K562 (cell line): ENCODE results near the gene BSCL2. TPM values are rescaled to one million over a fixed set of nuclear protein-coding genes. Genes with fewer than 3 reads are reported as not detected.
A peak's percentile ranks its signal among the peaks of the same experiment; 100 is the strongest.
"Not testable (repeated sequence)": the region's sequence is repeated elsewhere in the genome, so short reads cannot be mapped to it uniquely, and the experiment has no call there.

Source experiments
- ATAC-seq: fragments of 200-7000 bp; cut with Tn5 transposase; 3 replicates; pipeline ENCODE4 v1.9.1; 2020; ENCODE audit warnings: moderate library complexity
- BruUV-seq: library from RNA; stranded (reverse); fragments of 400-500 nt; replicated peaks from 2 replicates; lab custom pipeline; 2021; lab: Mats Ljungman, UMichigan
- CTCF ChIA-PET: fragments of 300-600 bp; formaldehyde crosslinking; extraction: SDS; loops from one replicate; lab custom pipeline; 2021; ENCODE audit warnings: low intra/inter-chr PET ratio; lab: Yijun Ruan, JAX
- POLR2A ChIA-PET: fragments of 300-600, 350-650 bp; sonication (Branson Sonifier 250); formaldehyde crosslinking; extraction: SDS; loops from one replicate; lab custom pipeline; 2021; ENCODE audit warnings: antibody characterized with exemption, inconsistent platforms; lab: Yijun Ruan, JAX
- DNase-seq, 4 experiments: peaks; one replicate each; pipeline versions ENCODE4 v3.0.0 to v3.0.0-alpha.2; 2011 to 2018; ENCODE audit warnings: low spot score in 3 of 4, mixed read lengths in 3 of 4; ENCODE audit errors: extremely low read depth in 1 of 4
- FAIRE-seq: peaks from 2 replicates; lab custom pipeline; 2011; peaks lifted over from hg19 to GRCh38; lab: Jason Lieb, UNC
- H2AFZ ChIP-seq: 2 replicates; pipeline ENCODE4 v1.6.0; 2011; ENCODE audit warnings: low read depth, low read length, control low read depth, inconsistent platforms
- H3K27ac ChIP-seq: fragments of 200-600 bp; 3 replicates; pipeline ENCODE4 v1.8.0; 2011; ENCODE audit warnings: low read depth, mild to moderate bottlenecking, control low read depth, inconsistent platforms, low read length, moderate library complexity, mixed read lengths; ENCODE audit errors: extremely low read depth
- H3K27me3 ChIP-seq, 2 experiments: fragments of 300-600 bp in 1 of 2; 2 replicates in 1 of 2; 3 replicates in 1 of 2; pipeline versions ENCODE4 v1.6.0 to v1.8.0; 2011; ENCODE audit warnings: inconsistent platforms in 2 of 2, low read length in 2 of 2, mild to moderate bottlenecking in 1 of 2, mixed read lengths in 1 of 2, moderate library complexity in 1 of 2; ENCODE audit not compliant: control insufficient read depth in 2 of 2, insufficient read depth in 2 of 2
- H3K36me3 ChIP-seq: fragments of 300-600 bp; 3 replicates; pipeline ENCODE4 v1.8.0; 2011; ENCODE audit warnings: mild to moderate bottlenecking, low read length, inconsistent platforms; ENCODE audit not compliant: control insufficient read depth, insufficient read depth
- H3K4me1 ChIP-seq, 2 experiments: fragments of 200-600 bp in 1 of 2; replicated peaks in 1 of 2; 2 replicates in 1 of 2; 3 replicates in 1 of 2; pipeline versions ENCODE4 v1.5.1 to v1.8.0; 2011; ENCODE audit warnings: inconsistent platforms in 2 of 2, low read length in 2 of 2, mild to moderate bottlenecking in 1 of 2, mixed read lengths in 1 of 2, moderate library complexity in 1 of 2; ENCODE audit not compliant: control insufficient read depth in 2 of 2, insufficient read depth in 2 of 2
- H3K4me2 ChIP-seq: 2 replicates; pipeline ENCODE4 v1.6.1; 2011; ENCODE audit warnings: low read length, control low read depth, inconsistent platforms, mixed read lengths; ENCODE audit not compliant: insufficient read depth
- H3K4me3 ChIP-seq: fragments of 200-600 bp; sonication (generic), shearing (Covaris generic); 2 replicates; pipeline ENCODE4 v1.5.1; 2016; ENCODE audit warnings: control low read depth, inconsistent platforms
- H3K79me2 ChIP-seq: fragments of 200-600 bp; 3 replicates; pipeline ENCODE4 v1.8.0; 2011; ENCODE audit warnings: low read length, inconsistent platforms; ENCODE audit not compliant: control insufficient read depth, insufficient read depth
- H3K9ac ChIP-seq, 2 experiments: 2 replicates each; pipeline versions ENCODE4 v1.6.0 to v1.6.1; 2011; ENCODE audit warnings: low read depth in 2 of 2, low read length in 2 of 2, control low read depth in 1 of 2, inconsistent platforms in 1 of 2, mild to moderate bottlenecking in 1 of 2, mixed read lengths in 1 of 2; ENCODE audit not compliant: insufficient read depth in 1 of 2
- H3K9me1 ChIP-seq: one replicate; pipeline ENCODE4 v1.6.0; 2011; ENCODE audit warnings: inconsistent platforms, mild to moderate bottlenecking, low read length, moderate library complexity; ENCODE audit not compliant: control insufficient read depth, insufficient read depth
- H3K9me3 ChIP-seq: replicated peaks from 2 replicates; pipeline ENCODE4 v1.5.1; 2011; ENCODE audit warnings: low read depth, low read length, inconsistent platforms; ENCODE audit not compliant: control insufficient read depth, insufficient read depth
- H4K20me1 ChIP-seq: replicated peaks from 2 replicates; pipeline ENCODE4 v1.6.1; 2011; ENCODE audit warnings: low read length, inconsistent platforms, mixed read lengths; ENCODE audit not compliant: control insufficient read depth, insufficient read depth
- WGBS: fragments of 100-300 bp; shearing (Covaris generic); methylation state at CpG from one replicate; pipeline ENCODE4 v1.1.6; 2016; ENCODE audit warnings: low coverage, mixed read lengths; ENCODE audit not compliant: insufficient coverage; ENCODE audit errors: missing lambda C conversion rate; 5-methylcytosine and 5-hydroxymethylcytosine counted together
- in situ Hi-C: fragments of 300-500 bp; cut with MboI; formaldehyde crosslinking; loops from 4 replicates; pipeline ENCODE4 v1.15.0; 2018; ENCODE audit warnings: inconsistent platforms, mixed read lengths
- intact Hi-C: fragments of 100-400 bp; cut with micrococcal nuclease; formaldehyde crosslinking; loops from 2 replicates; pipeline ENCODE4 v1.14.2; 2022
- polyA plus RNA-seq, 8 experiments: library from polyadenylated mRNA; depleted of rRNA in 4 of 8; stranded (reverse) in 5 of 8; unstranded in 3 of 8; fragments of >200 nt; fragmentation: Nextera tagmentation in 2 of 8; fragmentation: Illumina TruSeq in 1 of 8; extraction: Ambion mirVana in 2 of 8; extraction: Trizol in 1 of 8; gene quantifications; 2 replicates each; pipeline versions ENCODE4 v1.2.1 to v1.2.3, GENCODE V29; 2011 to 2014; ENCODE audit warnings: inconsistent platforms in 1 of 8, missing spikeins in 1 of 8
- total RNA-seq, 7 experiments: library from RNA; depleted of rRNA in 6 of 7; stranded (reverse); fragments of >200 nt in 6 of 7; fragmentation: Illumina TruSeq in 2 of 7; extraction: Trizol in 2 of 7; gene quantifications; 2 replicates each; pipeline versions ENCODE4 v1.2.1 to v1.2.3, GENCODE V29; 2011 to 2021; ENCODE audit warnings: low replicate concordance in 1 of 7
- TF ChIP-seq, protein P1 (sequence below): conservative IDR thresholded peaks from 2 replicates; pipeline ENCODE4 v1.6.1; 2011; ENCODE audit warnings: low read depth, mild to moderate bottlenecking, low read length; ENCODE audit not compliant: control insufficient read depth

Gene BSCL2
- total and polyA plus RNA-seq, 9 of the 15 experiments (the other 6 are each of a cell fraction or from before 2014, with no cell fraction given) = 18.9 to 51.7 (median 35.2) TPM

- H4K20me1 ChIP-seq = no peaks in the 10 kb centered on the region
- TF ChIP-seq, protein P1, sequence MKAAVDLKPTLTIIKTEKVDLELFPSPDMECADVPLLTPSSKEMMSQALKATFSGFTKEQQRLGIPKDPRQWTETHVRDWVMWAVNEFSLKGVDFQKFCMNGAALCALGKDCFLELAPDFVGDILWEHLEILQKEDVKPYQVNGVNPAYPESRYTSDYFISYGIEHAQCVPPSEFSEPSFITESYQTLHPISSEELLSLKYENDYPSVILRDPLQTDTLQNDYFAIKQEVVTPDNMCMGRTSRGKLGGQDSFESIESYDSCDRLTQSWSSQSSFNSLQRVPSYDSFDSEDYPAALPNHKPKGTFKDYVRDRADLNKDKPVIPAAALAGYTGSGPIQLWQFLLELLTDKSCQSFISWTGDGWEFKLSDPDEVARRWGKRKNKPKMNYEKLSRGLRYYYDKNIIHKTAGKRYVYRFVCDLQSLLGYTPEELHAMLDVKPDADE = no peak
- no peak overlapping the region for H3K4me3 ChIP-seq
- FAIRE-seq = no peak
- peaks cover 22% of the 10 kb centered on the region for H3K79me2 ChIP-seq
- H3K9ac ChIP-seq = peak overlapping the region in 1 of 2 experiments; percentile 77; a peak in 2 of 4 replicates
- peaks cover 20% of the 10 kb centered on the region; the same call in 1 of the 3 replicates for H3K36me3 ChIP-seq
- no peaks in the 10 kb centered on the region for H3K9me1 ChIP-seq
- WGBS = 94% methylated on average over 14 of the region's 14 CpGs
- no peaks in the 10 kb centered on the region for H3K9me3 ChIP-seq
- no peak overlapping the region for H2AFZ ChIP-seq
- BruUV-seq = no TSS peak
- H3K4me2 ChIP-seq = no peak overlapping the region
- ChIA-PET POLR2A (interaction anchor here (0.8 to 1.8 kb wide), 5 partner anchors 9 to 178 kb away, joined by 3 to 19 read pairs (median 3); partner anchors contain the start of genes HNRNPUL2, POLR2G, TAF6L and TTC9C), CTCF (interaction anchor here (0.7 kb wide), 1 partner anchor 15 kb away, joined by 3 read pairs; no protein-coding TSS in a partner anchor)
- intact Hi-C loops = no loop called here
- no peaks in the 10 kb centered on the region for H3K27me3 ChIP-seq
- ATAC-seq = no peak
- H3K27ac ChIP-seq = no peak overlapping the region
- DNase-seq = no peak
- in situ Hi-C loops = no loop called here
- peaks cover 14 to 28% of the 10 kb centered on the region in 2 experiments; a peak in 4 of 5 replicates for H3K4me1 ChIP-seq
Measured at GRCh38 chr11:62752177-62752785, 45.1 kb upstream of the BSCL2 start.

- H3K27me3 ChIP-seq, H3K27ac ChIP-seq: not testable (repeated sequence)
Measured at GRCh38 chr11:62749931-62750330, 42.7 kb upstream of the BSCL2 start.

More at GRCh38 chr11:62749931-62750330, 42.7 kb upstream of the BSCL2 start:
- H4K20me1 ChIP-seq, H3K4me3 ChIP-seq, H3K9ac ChIP-seq, POLR2A ChIA-PET, H3K4me2 ChIP-seq, DNase-seq, H3K9me1 ChIP-seq, H2AFZ ChIP-seq, FAIRE-seq, BruUV-seq, ATAC-seq, intact Hi-C loops, CTCF ChIA-PET, in situ Hi-C loops, H3K9me3 ChIP-seq: not testable (repeated sequence)
- Histone ChIP-seq H3K36me3 (peaks cover 20% of the 10 kb centered on the region; the same call in 1 of the 3 replicates), H3K4me1 (peaks cover 9 to 25% of the 10 kb centered on the region in 2 experiments; a peak in 4 of 5 replicates), H3K79me2 (peaks cover 22% of the 10 kb centered on the region)
- 86% methylated on average over 5 of the region's 5 CpGs for WGBS
